GM12874 (cell line): ENCODE measurements around the gene MOB2.

Experiments
- TF ChIP-seq, protein P1 (sequence below): IDR thresholded peaks from 2 replicates; pipeline ENCODE4 v1.5.1; 2011; ENCODE audit warnings: low read depth, mild to moderate bottlenecking, control low read depth, low read length, moderate library complexity; ENCODE audit not compliant: insufficient read depth

Gene MOB2

DNA sequence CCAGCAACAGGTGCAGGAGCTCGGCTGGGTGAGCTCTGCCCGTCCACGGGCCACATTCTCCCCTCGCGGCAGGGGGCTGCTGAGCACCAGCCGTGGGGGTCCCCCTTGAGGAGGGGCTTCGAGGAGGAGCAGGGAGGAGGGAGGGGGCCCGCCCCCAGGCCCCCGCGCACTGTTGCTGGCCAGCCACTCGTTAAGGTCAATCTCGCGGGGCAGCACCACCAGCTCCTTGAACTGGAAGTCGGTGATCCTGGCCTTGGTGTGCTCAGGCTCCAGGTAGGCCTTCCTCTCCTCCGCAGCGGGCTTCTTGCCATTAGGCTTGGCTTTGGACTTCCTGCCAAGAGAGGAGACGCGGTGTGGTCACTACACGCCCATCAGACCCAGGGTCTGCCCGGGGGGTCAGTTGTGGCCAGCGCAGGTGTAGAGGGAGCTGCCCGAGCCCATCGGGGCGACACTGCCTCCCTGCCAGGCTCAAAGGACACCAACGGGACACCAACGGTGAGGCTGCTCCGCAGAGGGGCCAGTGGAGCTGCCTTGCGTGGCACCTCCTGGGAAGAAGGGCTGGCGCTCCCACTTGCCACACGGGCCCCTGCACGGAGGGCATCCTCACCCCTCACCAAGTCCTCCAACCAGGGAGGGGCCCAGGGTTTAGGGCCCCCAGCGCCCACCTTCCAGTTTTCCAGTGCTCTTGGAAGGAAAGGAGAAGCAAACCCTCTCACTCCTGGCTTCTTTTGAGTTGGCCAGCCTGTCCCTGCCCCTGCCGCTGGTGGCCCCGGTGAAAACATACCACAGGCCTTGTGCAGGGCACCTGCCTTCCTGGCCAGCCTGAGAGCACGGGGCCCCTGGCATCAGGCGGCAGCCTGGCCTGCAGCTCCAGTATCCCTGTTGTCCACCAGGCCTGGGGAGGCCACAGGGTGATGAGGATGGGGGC, 5.8 kb downstream of the MOB2 start:
- TF ChIP-seq, protein P1, sequence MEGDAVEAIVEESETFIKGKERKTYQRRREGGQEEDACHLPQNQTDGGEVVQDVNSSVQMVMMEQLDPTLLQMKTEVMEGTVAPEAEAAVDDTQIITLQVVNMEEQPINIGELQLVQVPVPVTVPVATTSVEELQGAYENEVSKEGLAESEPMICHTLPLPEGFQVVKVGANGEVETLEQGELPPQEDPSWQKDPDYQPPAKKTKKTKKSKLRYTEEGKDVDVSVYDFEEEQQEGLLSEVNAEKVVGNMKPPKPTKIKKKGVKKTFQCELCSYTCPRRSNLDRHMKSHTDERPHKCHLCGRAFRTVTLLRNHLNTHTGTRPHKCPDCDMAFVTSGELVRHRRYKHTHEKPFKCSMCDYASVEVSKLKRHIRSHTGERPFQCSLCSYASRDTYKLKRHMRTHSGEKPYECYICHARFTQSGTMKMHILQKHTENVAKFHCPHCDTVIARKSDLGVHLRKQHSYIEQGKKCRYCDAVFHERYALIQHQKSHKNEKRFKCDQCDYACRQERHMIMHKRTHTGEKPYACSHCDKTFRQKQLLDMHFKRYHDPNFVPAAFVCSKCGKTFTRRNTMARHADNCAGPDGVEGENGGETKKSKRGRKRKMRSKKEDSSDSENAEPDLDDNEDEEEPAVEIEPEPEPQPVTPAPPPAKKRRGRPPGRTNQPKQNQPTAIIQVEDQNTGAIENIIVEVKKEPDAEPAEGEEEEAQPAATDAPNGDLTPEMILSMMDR: no peak

DNA sequence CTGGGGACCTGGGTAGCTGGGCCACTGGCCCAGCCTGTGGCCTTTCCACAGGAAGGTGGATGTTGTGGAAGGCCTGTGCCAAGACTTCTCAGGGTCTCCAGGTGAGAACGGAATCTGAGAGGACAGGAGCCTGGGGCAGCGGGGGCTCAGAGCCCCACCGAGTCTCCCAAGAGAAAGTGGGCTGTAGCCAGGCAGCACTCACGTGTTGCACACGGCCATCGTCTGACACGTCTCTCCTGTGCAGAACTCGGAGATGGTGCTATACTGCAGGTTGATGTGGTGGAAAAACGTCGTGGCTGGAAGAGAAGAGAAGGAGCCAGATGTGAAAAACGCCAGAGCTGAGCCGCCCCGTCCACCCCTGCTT, 6.4 kb downstream of the MOB2 start:
- TF ChIP-seq, protein P1: no peak

DNA sequence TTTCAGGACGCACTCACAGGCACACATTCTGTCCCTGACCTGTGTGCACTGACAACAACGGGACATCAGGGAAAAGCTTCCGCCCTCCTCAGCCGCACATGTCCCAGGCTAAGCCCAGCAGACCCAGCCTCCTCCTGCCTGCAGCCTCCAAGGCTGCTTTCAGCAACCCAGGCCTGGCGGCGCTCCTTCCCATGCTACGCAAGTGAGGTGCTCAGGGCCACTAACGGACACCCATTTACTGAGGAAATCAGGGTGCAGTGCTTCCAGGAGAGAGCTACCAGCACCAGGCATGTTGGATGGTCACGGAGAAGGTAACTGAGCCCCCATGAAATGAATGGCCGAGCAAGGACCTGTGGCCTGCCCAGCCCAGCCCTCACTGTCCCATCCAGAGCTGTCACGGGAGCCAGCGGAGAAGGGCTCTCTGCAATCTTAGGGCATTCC, 6.9 kb downstream of the MOB2 start:
- TF ChIP-seq, protein P1: no peak

DNA sequence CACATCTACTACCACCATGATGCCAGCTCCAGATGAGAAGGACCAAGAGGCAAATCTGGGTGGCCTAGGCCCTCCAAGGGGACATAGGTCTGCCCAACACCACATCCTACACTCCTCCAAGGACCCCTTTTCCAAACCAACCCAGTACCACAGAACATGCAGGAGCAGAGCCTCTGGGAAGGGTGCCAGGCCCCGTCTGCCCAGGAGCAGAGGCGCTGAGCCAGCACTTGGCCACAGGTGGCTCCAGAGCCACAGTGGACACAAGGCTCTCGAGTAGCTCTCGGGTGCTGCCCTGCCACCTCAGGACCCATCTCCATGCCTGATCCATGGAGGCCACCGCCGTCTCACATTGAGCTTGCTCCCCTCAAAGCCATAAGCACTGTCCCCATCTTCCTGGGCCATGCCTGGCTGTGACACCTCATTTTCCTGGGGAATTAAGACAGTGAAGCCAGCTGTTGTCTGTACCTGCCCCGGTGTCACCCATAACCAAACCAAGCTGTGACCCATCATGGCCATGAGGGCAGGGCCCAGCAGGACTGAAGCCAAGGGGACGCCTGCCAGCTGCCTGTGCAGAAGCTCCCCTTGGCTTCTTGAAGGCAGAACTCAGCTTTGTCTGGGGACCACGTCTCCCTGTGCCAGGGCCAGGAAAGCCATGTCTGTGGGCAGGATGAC, 7.4 kb downstream of the MOB2 start:
- TF ChIP-seq, protein P1: no peak

DNA sequence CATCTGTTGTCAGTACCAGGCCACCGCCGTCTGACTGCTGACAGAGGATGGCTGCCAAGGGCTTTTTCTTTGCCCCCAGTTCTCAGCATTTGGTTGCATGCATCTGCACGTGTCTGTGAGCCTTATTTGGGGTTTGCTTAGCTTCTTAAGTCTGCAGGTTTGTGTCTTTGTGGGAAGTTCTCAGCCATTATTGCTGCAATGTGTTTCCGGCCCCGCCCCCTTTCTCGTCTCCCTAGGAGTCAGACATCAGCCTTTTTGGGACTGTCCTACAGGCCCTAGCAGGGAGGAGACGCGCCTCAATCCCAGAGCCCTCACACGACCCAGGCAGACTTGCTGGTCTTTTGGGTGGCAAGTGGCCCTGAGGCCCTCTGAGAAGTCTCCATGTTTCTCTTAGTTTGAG, 8.0 kb downstream of the MOB2 start:
- TF ChIP-seq, protein P1: no peak

DNA sequence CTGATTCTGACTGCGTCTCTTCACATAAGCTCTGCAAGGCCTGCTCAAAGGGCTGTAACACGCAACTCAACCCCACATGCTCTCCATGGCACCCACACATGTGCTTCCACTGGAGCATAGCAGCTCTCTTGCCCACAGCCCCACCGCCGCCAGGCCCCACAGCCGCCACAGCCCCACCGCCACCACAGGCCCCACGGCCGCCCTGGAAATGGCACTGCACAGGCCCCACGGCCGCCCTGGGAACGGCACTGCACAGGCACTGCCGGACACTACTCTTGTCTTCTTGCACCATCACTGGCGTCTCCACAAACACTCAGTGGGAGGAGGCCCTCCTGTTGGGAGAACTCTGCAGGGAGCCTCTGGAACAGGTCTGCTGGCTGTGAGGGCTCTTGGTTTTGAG, 8.6 kb downstream of the MOB2 start:
- TF ChIP-seq, protein P1: no peak

DNA sequence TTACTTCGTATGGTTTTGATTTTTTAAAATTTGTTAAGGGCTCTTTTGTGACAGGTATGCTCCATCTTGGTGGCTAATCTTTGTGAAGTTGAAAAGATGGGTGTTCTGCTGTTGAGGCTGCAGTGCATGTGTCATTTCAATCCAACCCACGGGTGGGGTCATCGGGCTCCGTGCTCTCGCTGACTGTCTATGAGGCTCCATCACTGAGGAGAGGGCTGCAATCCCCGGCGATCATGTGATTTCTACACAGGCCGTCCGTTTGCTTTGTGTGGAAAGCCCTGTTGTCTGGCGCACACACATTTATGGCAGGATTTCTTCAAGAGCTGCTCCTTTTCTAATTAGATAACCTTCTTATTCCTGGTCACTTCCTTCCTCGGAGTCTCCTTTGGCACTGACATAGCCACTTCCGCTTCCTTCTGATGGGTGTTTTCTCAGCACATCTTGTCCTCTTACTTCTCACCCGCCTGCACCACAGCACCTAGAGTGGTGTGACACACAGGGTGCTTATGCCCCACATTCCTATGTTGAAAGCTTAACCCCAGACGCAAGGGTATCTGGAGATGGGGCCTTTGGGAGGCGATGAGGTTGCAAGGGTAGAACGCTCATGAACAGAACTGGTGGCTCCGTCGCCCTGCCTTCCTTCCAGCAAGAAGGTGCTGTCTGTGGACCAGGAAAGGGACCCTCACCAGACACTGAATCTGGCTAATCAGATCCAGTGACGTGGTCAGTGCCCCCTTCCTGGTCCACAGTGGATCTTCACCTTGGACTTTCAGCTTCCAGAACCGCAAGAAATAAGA, 9.4 kb downstream of the MOB2 start:
- TF ChIP-seq, protein P1: no peak
